T47D (cell line): ENCODE measurements around the gene CD1D.

Source experiments
- DNase-seq, 2 experiments: peaks; one replicate each; pipeline versions ENCODE4 v3.0.0 to v3.0.0-alpha.2; 2011 to 2012; ENCODE audit warnings: low read depth in 1 of 2, low spot score in 1 of 2
- JUND ChIP-seq: IDR thresholded peaks from 2 replicates; pipeline ENCODE4 v1.6.1; 2012; ENCODE audit warnings: low read depth
- in situ Hi-C: cut with HindIII; loops from 2 replicates; pipeline ENCODE4 v1.10.0; 2016; ENCODE audit warnings: low sequenced_read_pairs, low pct_unique_long_range_greater_than_20kb

The CD1D gene

DNA sequence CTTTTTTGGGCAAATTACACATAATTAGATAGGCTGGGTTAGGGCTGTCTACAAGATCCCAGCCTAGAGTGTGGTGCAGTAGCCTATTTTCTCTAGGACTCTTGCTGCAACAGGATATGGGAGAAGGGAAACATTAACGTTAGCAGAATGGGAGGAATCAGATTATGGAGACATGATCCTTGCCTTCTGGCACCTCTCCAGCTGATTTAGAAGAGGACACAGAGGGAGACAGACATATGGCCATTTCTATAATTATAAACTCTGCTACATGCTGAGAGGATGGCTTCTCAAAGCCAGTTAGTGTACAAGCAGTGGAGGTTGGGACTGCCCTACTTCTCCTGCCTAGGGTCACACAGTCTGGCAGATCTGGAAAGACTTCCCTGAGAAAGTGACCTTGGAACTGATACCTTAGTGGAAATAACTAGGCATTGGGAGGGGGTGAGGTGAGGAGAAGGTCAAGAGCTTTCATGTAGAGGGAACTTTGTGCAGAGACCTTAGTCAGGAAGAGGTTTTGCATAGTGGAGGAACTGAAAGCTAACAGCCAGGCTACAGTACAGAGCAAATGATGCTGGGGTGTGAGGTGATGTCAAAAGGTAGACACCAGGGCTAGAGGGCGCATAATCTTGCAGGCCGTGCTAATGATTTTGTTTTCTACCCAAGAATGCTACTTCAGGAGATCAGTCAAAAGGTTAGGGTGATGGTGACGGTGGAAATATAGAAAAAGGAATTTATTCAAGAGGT, 1.2 kb upstream of the CD1D start:
- in situ Hi-C loops, result no loop called here
- DNase-seq, result no peak
- TF ChIP-seq JUND, result no peak

DNA sequence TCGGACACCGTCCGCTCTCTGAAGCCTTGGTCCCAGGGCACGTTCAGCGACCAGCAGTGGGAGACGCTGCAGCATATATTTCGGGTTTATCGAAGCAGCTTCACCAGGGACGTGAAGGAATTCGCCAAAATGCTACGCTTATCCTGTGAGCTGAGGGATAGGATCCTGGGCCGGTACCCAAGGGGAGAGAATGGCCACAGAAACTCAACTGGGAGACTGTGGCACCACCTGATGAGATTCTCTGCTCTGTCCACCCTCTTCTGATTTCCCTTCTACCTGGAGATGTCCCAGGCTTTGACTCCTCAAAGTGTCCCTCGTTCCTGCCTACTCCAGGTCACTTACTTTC, 855 bp downstream of the CD1D start:
- in situ Hi-C loops, result no loop called here
- TF ChIP-seq JUND, result no peak
- no peak for DNase-seq

DNA sequence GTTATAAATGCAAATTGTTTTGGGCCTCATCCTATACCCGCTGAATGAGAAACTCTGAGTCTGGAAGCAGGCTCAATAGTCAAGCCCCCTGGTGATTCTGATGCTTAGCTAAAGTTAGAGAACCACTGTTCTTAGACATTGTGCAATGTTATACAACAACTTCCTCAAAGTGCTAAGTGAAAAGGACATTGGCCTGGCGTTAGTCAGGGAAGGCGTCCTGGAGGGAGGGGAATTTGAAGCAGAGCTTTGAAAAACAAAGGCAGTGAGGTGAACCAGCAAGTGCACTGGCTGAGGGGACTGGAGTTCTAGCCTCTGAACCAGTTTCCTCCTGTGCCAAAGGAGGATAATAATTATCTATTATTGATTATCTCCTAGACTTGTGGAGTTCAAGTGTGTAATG, 5.1 kb downstream of the CD1D start:
- no peak for DNase-seq
- no peak for TF ChIP-seq JUND
- in situ Hi-C loops, result no loop called here

- in situ Hi-C loops, result no loop called here
- DNase-seq, result no peak
- no peak for TF ChIP-seq JUND
These were observed 5.5 kb downstream of the CD1D start for GRCh38 chr1:158186180-158186579.

- DNase-seq, result no peak
- in situ Hi-C loops, result no loop called here
These were observed 7.9 kb downstream of the CD1D start for GRCh38 chr1:158188611-158189010.

DNA sequence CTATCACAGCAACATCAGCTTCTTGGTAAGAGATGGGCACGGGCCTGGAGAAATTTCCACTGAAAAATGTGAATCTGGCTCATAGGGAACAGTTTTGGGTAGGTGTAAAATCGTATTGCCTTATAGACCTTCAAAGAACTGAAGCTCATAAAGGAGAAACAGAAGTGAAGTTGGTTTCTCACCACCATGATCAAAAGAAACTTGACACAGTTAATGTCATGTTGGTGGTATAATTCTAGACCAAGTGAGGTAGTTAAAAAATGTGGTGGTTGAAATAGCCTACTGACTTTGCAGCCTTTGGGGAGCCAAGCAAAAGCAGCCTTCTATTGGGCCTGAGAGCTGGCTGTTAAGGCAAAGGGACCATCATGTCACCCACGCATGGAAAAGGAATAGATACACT, 8.9 kb downstream of the CD1D start:
- no peak for DNase-seq
- in situ Hi-C loops, result no loop called here
- TF ChIP-seq JUND, result no peak

More at GRCh38 chr1:158188611-158189010, 7.9 kb downstream of the CD1D start:
- no peak for TF ChIP-seq JUND

- in situ Hi-C loops, result no loop called here
- TF ChIP-seq JUND, result no peak
- DNase-seq, result no peak
These were observed 10.6 kb downstream of the CD1D start for GRCh38 chr1:158191299-158191698.

DNA sequence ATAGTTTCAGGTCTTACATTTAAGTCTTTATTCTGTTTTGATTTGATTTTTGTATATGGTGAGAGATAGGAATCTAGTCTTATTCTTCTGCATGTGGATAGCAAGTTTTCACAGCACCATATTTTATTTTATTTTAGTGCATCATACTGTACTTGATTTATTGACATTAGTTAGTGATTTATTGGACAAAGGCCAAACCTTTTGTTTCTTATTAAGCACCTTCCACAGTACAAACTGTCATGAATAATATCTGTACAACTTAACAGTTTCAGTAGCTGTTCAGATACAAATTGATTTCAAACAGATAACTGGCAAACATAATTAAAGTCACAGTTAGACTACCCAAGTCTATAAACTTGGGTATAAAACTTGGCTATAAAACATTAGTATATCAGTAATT, 15.8 kb downstream of the CD1D start:
- in situ Hi-C loops, result no loop called here
- no peak for DNase-seq
- no peak for TF ChIP-seq JUND

DNA sequence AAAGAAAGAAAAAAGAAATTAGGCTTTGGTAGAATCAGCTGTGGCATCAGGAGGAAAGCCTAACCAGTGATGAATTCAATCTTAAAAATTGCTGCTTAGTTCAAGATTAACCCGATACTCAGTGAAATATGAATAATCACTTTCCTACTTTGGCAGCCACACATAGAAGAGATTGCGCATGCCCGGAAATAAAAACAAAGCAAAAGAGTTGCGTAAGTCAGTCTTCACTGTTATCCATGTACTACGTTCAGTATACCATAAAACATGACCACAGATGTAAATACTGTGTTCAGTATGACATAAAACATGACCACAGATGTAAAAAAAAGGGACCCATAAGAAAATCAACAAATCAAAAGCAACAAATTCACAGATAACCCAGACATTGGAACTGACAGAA, 19.2 kb downstream of the CD1D start:
- TF ChIP-seq JUND, result no peak
- in situ Hi-C loops, result no loop called here
- no peak for DNase-seq

DNA sequence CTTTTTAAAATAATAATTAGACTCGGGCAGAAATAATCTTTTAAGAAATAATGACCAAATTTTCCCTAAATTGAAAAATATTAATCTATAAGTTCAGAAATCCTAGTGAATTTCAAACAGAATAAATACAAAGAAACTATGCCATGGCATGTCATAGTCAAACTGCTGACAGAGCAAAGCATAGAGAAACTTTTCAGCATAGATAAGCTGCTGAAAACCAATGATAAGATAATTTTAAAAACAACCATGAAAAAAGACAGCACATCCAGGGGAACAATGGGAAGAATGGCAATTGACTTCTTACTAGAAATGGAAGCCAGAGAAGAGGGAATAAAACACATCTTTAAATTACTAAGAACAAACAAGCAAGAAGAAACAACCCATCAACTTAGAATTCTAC, 19.8 kb downstream of the CD1D start:
- DNase-seq, result no peak
- no peak for TF ChIP-seq JUND
- in situ Hi-C loops, result no loop called here

GRCh38 chr1:158203693-158204457, 23.2 kb downstream of the CD1D start:
- DNase-seq, result peak; percentile 48 to 77
- in situ Hi-C loops, result no loop called here
- TF ChIP-seq JUND, result no peak

DNA sequence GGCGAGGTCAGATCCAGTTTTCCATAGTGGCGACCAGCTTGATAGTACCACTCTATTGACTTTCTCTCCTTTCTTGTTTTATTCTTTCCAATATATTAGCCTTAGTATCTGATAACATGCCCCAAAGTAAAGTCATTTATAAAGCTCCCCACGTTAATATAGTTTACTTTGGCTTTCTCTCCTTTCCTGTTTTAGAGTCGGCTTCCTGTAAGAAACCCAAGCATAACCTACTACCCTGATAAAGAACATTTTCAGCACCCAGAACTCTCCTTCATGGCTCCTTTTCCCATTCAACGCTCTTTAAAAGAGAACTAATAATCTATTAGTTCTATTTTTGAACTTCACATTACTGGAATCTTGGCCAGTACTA, 23.7 kb downstream of the CD1D start:
- DNase-seq, result no peak
- in situ Hi-C loops, result no loop called here
- TF ChIP-seq JUND, result no peak

DNA sequence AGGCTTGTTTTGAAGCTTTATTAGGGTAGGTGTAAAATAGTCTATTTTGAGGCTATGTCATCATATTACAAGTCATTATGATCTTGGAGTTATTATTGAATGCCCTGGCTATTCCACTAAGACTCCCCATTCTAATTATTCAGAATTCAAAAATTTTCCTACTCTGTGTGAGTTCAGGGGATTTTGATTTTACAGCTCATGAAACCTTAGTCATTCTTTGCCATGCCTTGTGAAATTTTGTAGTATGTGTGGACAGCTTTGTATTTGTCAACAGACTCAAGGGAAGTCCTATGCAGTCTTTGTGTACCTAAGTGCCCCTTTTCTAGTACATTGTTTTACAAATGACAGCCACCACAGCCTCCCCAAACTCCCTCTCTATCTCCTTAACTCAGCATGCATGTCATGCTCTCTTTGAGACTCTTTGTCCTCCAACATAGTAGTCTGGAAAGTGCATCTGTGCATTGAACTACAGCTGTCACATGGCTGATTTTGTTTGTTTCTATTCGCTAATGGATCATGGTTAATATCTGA, 28.0 kb downstream of the CD1D start:
- no peak for TF ChIP-seq JUND
- in situ Hi-C loops, result no loop called here
- no peak for DNase-seq
